ENCODE data around the gene NR5A1.

DNA sequence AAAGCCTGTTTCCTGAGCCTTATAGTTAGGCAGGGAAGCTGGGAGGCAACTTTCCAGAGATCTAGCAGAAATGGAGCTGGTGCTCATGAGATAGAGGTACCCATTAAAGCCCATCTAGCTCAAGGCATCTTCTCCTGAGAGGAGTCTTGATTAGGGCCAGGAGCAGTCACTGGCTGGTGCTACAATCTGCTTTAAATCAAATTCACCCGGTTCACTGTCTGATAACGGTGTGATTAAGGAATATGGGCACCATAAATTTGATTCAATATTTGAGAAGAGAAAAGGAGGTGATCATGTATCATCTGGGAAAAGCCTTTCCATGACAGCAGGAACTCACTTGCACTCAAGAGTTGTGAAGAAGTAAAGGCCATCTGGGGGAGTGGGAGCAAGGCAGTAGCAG, 23.9 kb upstream of the NR5A1 start:
- TF ChIP-seq POLR2AphosphoS5 (IDR thresholded peaks at IDR 0.05), result no peak
- TF ChIP-seq, protein P1, sequence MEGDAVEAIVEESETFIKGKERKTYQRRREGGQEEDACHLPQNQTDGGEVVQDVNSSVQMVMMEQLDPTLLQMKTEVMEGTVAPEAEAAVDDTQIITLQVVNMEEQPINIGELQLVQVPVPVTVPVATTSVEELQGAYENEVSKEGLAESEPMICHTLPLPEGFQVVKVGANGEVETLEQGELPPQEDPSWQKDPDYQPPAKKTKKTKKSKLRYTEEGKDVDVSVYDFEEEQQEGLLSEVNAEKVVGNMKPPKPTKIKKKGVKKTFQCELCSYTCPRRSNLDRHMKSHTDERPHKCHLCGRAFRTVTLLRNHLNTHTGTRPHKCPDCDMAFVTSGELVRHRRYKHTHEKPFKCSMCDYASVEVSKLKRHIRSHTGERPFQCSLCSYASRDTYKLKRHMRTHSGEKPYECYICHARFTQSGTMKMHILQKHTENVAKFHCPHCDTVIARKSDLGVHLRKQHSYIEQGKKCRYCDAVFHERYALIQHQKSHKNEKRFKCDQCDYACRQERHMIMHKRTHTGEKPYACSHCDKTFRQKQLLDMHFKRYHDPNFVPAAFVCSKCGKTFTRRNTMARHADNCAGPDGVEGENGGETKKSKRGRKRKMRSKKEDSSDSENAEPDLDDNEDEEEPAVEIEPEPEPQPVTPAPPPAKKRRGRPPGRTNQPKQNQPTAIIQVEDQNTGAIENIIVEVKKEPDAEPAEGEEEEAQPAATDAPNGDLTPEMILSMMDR (IDR thresholded peaks at IDR 0.05), result no peak

Measured in sigmoid colon (tissue), 4 donors.